ENCODE results near the gene TBC1D22A.
A peak's percentile ranks its signal among the peaks of the same experiment; 100 is the strongest.

The TBC1D22A gene

GRCh38 chr22:46887978-46888377 lies 125.5 kb downstream of the TBC1D22A start:
- DNase-seq (ENCODE audit: low spot score): no peak

- DNase-seq (ENCODE audit: low spot score): no peak
Observed at GRCh38 chr22:46890819-46891218, 128.4 kb downstream of the TBC1D22A start.

GRCh38 chr22:46891382-46891951 lies 129.0 kb downstream of the TBC1D22A start:
- DNase-seq (ENCODE audit: low spot score): no peak

DNA sequence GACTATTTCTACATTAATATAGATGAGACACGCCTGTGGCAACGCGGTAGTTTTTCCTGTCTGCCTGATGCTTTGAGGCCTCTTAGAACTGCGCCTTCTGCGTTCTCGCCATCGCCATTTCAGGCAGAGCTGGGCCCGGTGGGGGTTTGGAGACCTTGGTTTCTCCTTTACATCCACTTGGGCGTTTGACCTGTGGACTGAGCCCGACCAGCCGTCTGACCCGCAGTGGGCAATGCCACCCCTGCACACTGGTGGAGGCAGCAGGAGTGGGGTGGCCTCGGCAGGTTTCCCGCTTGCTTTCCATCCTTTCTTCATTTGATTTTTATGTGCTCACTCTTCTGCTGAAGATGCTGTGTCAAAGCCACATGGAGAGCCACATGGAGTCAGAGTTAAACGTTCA lies 130.4 kb downstream of the TBC1D22A start:
- DNase-seq (ENCODE audit: low spot score): no peak

DNA sequence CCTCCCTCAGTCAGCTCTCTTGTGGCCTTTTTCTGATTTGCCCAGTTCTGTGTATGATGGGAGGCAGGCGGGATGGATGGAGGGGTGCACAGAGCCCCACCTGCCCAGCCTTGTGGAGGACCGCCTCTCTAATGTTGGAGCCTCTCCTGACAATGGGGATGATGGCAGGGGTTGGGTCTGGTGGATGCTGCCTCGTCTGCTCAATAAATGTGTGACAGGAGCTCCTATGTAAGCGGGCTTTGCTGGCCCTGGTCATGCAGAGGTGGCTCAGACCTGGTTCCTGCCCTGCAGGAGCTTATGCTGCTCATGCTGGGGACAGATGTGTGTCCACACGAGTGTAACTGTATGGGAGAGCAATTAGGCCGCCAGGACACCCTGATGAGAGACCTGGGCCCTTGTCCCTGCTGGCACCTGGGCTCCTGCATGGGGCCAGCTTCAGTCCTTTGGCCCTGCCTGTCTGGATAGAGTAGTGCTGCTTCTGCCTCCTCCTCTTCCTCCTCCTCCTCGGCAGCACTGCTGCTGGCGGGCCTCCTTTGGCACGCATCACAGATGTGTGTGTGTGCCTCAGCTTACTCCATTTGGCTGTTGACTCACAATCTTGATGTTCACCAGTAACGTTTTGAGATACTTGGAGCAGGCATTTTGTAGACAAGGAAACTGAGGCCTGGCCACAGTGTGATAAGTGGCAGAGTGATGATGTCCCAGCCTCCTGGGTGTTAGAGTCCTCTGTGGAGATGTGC lies 131.0 kb downstream of the TBC1D22A start:
- no peak for DNase-seq (ENCODE audit: low spot score)

GRCh38 chr22:46894081-46894671 lies 131.7 kb downstream of the TBC1D22A start:
- DNase-seq (ENCODE audit: low spot score): peak; percentile 34

GRCh38 chr22:46894851-46895640 lies 132.6 kb downstream of the TBC1D22A start:
- no peak for DNase-seq (ENCODE audit: low spot score)

DNA sequence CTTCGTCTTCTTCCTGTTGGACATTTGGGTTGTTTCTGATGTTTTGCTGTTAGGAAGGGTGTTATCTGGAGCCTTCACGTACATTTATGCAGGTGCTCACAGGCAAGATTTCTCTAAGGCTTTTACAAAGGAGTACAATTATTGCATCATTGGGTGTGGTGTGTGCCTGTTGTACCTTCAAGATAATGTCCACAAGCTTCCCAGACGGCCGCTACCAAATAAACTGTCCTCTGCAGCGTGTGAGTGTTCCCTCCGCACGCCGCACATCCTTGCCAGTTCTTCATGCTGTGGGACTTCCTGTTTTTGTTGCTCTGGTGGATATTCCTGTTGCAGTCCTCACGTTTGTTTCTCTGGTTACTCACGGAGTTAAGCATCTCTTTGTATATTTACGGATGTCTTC lies 133.3 kb downstream of the TBC1D22A start:
- no peak for DNase-seq (ENCODE audit: low spot score)

- DNase-seq (ENCODE audit: low spot score): no peak
Observed at GRCh38 chr22:46896166-46896565, 133.7 kb downstream of the TBC1D22A start.

- no peak for DNase-seq (ENCODE audit: low spot score)
Observed at GRCh38 chr22:46896568-46897245, 134.3 kb downstream of the TBC1D22A start.

GRCh38 chr22:46897246-46897623 lies 134.8 kb downstream of the TBC1D22A start:
- no peak for DNase-seq (ENCODE audit: low spot score)

DNA sequence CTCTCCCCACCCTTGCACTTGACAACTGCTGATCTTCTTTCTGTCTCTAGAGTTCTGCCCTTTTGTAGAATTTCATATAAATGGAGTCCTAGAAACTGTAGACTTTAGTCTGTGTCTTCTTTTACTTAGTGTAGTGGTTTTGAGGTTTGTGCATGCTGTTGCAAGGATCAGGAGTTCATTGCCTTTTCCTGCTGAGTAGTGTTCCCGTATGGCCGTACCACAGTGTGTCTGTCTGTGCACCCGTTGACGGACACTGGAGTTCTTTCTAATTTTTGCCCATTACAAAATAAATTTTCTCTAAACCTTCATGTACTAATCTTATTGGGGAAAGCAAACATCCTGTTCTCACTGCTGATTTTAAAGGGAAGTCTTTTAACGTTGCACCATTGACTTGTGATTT lies 138.1 kb downstream of the TBC1D22A start:
- DNase-seq (ENCODE audit: low spot score): no peak

GRCh38 chr22:46902436-46902835 lies 140.0 kb downstream of the TBC1D22A start:
- DNase-seq (ENCODE audit: low spot score): no peak

- DNase-seq (ENCODE audit: low spot score): no peak
Observed at GRCh38 chr22:46902998-46903916, 140.8 kb downstream of the TBC1D22A start.

- no peak for DNase-seq (ENCODE audit: low spot score)
Observed at GRCh38 chr22:46905415-46905814, 143.0 kb downstream of the TBC1D22A start.

GRCh38 chr22:46905834-46906233 lies 143.4 kb downstream of the TBC1D22A start:
- no peak for DNase-seq (ENCODE audit: low spot score)

DNA sequence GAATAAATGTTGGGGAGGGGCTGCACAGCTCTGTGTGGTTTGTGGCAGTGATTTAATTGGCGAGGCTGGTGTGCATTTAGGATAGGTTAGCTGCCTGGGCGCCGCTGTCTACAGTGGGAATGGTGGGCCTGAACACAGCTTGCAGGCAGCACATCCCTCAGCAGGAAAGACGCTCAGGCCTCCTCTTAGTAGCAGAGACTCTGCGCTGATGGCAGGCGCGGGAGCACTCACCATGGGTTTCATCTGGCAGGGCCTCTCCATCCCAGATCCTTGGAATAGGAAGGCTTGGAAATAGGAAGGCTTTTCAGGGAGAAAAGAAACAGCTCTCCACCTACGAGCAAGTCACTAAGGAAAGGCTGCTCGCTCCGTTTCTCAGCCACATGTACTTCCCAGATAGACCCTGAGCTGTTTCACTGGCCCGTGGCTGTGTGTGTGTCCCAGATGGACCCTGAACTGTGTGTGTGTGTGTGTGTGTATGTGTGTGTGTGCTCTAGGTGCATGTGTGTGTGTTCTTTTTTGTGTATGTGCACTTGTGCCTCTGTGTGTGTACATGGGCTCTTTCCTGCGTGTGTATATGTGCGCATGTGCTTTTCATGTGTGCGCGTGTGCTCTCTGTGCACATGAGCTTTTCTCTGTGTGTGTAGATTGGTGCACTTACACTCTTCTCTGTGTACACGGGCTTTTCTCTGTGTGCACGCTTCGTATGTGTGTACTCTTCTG lies 144.0 kb downstream of the TBC1D22A start:
- DNase-seq (ENCODE audit: low spot score): no peak

- no peak for DNase-seq (ENCODE audit: low spot score)
Observed at GRCh38 chr22:46907241-46908215, 145.1 kb downstream of the TBC1D22A start.

- no peak for DNase-seq (ENCODE audit: low spot score)
Observed at GRCh38 chr22:46908641-46909107, 146.2 kb downstream of the TBC1D22A start.

Data from globus pallidus (tissue), 1 donor.